GM10847 (cell line): Measurements from ENCODE around the gene PLEK.

Source experiments
- POLR2A ChIP-seq: IDR thresholded peaks from 2 replicates; pipeline ENCODE4 v1.6.1; 2011; ENCODE audit not compliant: insufficient read length; ENCODE audit errors: extremely low read depth

The PLEK gene

GRCh38 chr2:68388358-68388757 lies 23.3 kb downstream of the PLEK start:
- TF ChIP-seq POLR2A = no peak

GRCh38 chr2:68388772-68389171 lies 23.7 kb downstream of the PLEK start:
- no peak for TF ChIP-seq POLR2A

GRCh38 chr2:68390114-68390513 lies 25.0 kb downstream of the PLEK start:
- no peak for TF ChIP-seq POLR2A

- no peak for TF ChIP-seq POLR2A
Measured at GRCh38 chr2:68390586-68390985, 25.5 kb downstream of the PLEK start.

- TF ChIP-seq POLR2A = no peak
Measured at GRCh38 chr2:68391099-68391498, 26.0 kb downstream of the PLEK start.

GRCh38 chr2:68391869-68392268 lies 26.8 kb downstream of the PLEK start:
- TF ChIP-seq POLR2A = no peak

GRCh38 chr2:68396093-68396492 lies 31.0 kb downstream of the PLEK start:
- TF ChIP-seq POLR2A = no peak

GRCh38 chr2:68403199-68403644 lies 38.1 kb downstream of the PLEK start:
- no peak for TF ChIP-seq POLR2A

GRCh38 chr2:68404164-68404563 lies 39.1 kb downstream of the PLEK start:
- no peak for TF ChIP-seq POLR2A

GRCh38 chr2:68404893-68405799 lies 40.1 kb downstream of the PLEK start:
- TF ChIP-seq POLR2A = no peak

- TF ChIP-seq POLR2A = no peak
Measured at GRCh38 chr2:68411397-68412126, 46.5 kb downstream of the PLEK start.

GRCh38 chr2:68412127-68412819 lies 47.2 kb downstream of the PLEK start:
- TF ChIP-seq POLR2A = no peak

- TF ChIP-seq POLR2A = no peak
Measured at GRCh38 chr2:68413466-68413865, 48.4 kb downstream of the PLEK start.

- no peak for TF ChIP-seq POLR2A
Measured at GRCh38 chr2:68414452-68414851, 49.4 kb downstream of the PLEK start.

- TF ChIP-seq POLR2A = no peak
Measured at GRCh38 chr2:68414876-68415275, 49.8 kb downstream of the PLEK start.

- no peak for TF ChIP-seq POLR2A
Measured at GRCh38 chr2:68415521-68415920, 50.4 kb downstream of the PLEK start.
